SHP77 treated with DMSO at 0.1 percent for 48 hours (cell line): ENCODE measurements around the gene LRP1B.

Experiments used
- DNase-seq: peaks from one replicate; lab custom pipeline; 2025; lab: John Stamatoyannopoulos, UW

LRP1B gene

DNA sequence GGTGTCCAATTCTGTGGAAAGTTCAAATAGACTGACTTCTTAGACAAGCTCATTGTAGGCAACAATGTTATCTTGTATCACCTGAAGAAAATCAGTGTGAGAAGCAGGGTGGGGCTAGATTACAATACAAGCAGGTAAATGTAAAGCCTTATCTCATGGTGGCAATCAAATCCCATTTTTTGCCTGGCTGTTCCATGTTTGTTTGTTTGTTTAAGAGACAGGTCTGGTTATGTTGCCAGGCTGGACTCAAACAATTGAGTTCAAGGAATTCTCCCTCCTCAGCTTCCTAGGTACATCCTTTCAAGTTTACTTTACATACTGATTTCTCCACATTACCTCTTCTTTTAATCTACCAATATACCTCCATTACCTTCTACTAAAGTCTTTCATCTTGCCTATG, 464.6 kb downstream of the LRP1B start:
- DNase-seq = no peak

DNA sequence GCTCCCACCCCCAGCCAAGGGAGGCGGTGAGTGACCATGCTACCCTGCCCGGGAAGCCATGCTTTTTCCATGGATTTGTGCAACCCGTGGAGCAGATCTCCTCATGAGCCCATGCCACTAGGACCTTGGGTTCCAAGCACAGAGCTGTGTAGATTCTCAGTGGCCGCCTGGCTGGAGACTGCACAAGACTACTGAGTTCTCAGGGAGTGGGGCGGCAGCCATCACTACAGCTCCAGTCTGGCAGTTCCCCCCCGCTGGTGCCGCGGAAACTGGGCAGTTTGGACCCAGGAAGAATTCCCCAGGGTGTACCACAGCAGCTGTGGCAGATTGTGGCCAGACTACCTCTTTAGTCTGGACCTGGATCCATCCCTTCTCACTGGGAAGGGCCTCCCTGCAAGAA, 470.6 kb downstream of the LRP1B start:
- no peak for DNase-seq

DNA sequence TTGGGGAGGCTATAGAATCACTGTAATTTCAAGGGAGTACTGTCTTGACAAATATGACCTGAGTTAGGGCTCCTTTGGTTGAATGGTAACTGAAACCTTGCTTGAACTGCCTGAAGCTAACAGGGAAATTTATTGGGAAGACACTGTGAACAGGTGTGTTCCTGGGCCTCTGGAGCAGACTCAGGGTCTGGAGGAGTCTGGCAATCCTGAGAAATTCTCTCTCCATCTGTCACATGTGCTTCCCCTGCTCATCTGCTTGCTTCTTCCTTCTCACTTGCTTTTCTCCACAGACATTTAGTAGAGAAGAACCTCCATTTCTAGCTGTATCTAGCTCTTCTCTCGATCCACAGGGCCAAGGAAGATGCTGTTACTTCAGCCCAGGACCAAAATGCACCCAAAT, 476.5 kb downstream of the LRP1B start:
- DNase-seq = no peak

DNA sequence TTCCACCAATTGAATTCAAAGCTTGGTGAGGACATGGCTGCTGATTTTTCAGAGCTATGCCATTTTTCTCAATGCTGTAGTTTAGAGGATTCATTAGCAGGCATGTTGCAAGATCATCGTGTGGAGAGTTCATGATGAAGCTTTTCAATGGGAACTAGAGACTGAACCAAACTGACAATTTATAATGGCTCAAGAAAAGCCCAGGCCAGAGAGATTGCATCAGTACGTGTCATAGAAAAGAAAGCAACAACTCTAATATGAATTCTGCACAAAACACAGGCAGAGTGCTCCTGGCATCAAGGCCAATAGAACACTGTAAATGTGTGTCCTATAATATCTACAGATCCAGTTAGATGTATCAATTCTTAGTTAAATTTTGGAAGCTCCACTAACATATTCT, 477.6 kb downstream of the LRP1B start:
- no peak for DNase-seq

DNA sequence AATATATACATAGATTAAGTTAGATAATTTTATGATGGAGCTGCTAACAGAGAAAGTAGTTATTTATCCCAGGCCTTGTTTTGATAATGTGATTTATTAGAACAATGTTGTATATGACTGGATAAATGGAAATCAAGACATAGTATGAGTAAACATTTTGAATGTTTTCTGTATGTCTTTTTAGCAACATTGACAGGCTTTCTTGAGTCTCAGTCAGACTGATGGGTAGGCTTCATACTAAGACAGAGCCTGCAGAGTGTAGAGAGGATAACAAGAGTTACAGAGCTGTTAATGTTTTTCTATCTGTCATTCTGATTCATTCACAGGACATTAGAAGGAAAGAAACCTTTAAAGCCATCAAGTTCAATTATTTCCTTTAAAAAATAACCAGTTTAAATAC, 478.5 kb downstream of the LRP1B start:
- no peak for DNase-seq

DNA sequence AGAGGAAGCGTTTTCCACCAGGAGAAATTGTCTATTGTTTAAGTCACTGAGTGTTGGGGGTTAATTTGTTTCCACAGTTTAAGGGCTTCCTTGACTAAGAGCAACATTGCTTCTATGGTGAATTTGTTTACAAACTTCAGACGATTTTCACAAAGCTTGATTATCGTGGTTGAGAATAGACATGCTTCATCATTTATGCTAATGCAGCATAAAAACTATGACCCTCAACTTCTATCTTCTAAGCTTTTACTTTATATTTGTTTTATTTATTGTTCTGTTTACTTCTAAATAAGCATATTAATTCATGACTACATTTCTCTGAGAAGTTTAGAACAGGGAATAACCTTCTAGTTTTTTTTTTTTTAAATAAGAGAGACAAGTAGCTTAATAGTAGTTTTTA, 483.5 kb downstream of the LRP1B start:
- no peak for DNase-seq

DNA sequence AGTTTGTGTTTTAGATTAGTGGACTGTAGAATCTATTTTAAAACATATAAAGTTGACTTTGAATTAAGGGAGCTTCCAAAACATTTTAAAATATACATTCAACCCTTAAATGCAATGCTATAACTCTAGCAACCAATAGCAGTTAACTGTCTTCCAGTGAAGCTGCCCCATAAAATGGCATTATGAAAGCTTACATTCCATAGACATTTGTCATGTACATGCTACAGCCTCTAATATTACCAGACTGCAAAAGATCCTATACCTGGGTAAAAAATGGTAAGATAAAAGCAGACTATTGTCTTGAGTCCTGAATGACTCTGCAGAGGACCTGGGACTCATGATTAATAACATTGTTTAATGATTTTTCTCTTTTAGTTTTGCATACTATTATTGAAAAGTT, 489.4 kb downstream of the LRP1B start:
- DNase-seq = no peak

DNA sequence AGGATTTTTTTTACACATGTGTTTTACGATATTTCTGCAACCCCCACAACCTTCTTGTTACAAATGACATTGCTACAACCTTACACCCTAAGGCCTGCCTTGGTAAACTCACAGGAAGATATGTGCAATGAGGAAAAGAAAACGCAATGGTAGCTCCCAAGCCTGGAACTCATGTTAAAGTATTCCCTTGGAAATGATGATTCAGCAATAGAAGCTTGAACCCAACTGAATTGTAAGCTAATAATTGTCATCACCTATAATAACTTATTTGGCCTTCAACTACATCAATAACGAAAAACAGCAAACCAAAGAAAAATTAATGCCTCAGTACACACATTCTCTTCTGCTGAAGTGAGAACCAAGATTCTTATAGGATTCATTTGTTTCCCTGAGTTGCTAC, 491.0 kb downstream of the LRP1B start:
- DNase-seq = no peak

DNA sequence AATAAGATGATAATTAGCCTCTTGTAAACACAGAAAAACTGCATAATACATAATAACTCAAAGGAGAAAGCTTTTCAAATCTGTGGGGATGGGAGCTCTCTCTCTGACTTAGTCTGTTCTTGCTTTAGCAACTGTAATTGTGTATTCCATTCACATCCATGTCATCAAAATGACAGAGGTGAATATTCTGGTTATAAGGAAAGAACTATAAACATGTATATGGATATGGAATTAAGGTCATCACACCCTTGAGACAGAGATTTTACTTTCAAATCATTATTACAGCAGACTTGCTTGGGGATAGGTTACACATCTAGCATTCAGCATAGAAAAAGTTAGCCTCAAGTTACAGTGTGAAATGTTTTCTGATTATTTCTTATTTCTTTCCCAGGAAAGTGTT, 497.7 kb downstream of the LRP1B start:
- no peak for DNase-seq

DNA sequence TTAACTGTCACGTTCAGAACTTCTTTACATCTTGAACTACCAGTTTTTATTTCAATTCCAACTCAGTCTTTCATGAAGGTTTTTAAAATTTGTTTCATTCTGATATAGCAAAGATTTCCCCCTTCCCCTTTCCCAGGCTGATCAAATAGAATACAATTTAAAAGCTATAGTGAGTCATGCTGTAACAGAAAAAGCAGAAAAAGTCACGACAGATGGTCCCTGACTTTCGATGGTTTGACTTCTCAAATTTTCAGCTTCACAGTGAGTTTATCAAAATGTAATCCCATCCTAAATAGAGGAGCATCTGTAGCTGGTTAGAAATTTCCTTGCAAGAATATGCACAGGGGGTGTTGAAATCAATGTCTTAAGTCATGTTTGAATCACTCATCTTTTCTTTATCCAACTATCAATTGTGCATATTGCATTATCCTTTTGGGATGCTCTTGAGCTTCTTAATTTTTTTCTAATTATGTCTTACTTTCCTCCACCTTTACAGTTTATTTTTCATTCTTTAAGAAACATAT, 500.3 kb downstream of the LRP1B start:
- no peak for DNase-seq

DNA sequence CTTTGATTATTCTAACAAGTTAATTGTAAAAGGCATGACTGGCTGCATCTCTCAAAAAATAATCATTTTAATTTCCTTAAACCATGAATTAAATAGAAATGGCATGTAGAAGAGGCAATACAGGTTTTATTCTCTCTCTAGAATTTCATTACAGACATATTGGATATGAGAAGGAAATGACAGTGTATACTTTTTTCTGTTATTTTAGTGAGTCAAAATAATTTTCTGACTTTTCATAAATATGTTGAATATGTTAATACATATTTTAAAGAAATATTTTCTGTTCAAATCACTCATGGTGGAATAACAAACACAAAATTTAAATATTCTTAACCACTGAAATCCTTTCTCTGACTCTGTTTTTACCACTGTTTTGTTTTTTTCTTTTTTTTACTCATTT, 510.4 kb downstream of the LRP1B start:
- DNase-seq = no peak

DNA sequence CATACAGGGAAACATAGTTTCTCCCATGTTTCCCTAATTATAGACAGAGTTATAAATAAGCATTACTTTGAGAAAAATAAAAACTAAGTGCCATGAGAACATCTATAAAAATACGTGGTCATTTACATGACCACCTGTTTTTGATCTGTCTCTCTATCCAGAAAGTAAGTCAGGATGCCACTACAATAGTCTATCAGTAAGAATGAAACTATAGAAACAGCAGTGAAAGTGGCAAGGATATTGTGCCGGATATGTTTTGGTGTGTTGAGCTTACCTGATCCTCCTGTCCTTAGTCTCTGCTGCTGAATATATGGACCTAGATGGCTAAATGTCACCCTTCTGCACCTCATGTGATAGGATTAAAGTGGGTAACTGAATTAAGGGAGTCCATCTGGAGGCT, 512.4 kb downstream of the LRP1B start:
- no peak for DNase-seq

DNA sequence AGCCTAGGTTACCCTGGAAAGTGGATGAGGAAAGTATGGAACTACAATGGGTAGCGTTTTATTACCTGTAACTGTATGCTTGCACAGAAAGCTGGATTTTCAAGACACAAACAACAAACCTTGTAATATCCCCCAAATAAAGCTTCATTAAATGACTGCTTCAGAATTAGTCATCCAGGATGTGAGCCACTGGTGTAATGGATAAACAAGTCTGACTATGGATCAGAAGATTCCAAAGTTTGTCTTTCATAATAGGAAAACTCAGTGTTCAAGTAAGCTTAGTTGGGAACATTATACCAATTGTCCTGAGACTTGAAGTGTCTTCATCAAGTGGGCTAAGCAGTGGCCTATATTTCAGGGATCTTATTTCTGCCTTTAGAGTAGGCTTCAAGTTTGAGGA, 518.8 kb downstream of the LRP1B start:
- DNase-seq = no peak

DNA sequence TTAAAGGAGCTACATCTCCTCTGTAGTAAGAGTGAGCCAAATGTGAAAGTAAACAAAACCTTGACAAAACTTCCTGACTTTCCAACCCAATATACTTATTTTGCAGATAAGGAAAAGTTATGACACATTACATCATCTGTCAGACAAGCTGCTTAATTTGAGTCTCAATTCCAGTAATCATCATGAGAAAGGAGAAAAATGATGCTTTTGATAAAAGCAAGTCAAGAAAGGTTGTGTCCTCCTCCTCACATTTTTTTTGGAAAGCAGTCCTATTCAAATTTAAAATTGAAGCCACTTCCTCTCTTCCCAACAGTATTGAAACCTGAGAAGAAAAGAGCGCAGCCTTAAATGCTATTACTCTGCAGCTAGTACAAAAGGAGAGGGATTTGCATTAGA, 519.6 kb downstream of the LRP1B start:
- DNase-seq = no peak

DNA sequence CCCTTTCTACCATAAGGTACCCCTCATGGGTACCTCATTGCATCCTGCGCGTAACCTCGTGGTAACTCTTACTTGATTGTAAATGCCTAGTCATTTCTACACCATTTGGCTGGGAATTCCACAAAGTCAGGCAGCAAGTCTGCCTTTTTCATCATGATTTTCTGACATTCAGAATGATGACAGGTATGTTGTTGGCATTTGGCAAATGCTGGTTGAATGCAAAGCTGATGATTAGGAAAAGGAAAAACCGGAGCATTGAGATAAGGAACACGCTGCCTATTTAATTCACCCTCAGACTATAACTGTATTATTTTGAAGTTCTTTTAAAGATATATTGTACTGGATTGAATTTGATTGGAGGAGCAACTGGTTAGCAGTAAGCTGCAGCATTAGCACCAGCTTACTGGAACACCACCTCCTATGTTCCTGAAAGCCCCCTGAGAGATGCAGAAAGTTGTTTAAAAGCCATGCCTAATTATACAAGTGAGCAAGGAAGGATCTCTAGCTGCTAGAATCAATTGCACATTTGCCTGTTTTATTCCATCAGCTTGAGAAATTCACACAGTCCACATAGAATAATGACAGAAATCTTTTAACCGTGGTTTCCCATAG, 520.1 kb downstream of the LRP1B start:
- no peak for DNase-seq

DNA sequence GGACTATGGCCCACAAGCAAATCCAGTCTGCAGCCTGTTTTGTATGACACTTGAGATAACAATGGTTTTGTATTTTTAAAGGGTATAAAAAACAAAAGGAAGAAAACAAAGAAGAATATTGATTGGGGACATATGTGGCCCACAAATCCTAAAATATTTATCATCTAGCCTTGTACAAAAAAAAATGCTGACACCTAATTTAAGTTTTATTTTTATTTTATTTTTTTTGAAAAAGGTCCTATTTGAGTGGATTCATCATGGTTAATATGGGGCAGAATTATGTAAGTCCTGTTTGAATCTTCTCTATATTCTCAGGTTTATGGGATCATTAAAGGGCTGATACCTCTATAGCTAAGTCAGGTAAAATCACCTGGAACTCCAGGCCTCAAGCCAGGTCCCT, 525.7 kb downstream of the LRP1B start:
- DNase-seq = no peak

DNA sequence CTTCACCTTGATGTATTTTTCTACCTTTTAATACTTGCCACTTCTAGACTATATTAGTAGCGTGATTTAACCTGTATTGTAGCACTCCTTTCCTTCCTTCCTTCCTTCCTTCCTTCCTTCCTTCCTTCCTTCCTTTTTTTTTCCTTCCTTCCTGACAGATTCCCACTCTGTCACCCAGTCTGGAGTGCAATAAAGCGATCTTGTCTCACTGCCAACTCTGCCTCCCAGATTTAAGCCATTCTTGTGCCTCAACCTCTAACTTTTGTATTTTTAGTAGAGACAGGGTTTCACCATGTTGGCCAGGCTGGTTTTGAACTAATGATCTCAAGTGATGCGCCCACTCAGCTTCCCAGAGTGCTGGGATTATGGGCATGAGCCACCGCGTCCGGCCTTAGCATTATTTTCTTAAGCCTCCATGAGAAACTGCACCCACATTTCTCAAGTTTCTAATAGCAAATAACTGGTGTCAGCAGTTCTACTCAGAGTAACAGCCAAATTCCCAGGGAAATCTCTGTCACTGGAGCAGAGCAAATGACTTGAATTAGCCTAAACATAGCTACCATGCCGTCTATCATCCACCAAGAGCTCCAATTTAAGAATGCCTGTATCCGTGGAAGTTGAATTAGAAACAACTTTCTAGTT, 529.2 kb downstream of the LRP1B start:
- no peak for DNase-seq

DNA sequence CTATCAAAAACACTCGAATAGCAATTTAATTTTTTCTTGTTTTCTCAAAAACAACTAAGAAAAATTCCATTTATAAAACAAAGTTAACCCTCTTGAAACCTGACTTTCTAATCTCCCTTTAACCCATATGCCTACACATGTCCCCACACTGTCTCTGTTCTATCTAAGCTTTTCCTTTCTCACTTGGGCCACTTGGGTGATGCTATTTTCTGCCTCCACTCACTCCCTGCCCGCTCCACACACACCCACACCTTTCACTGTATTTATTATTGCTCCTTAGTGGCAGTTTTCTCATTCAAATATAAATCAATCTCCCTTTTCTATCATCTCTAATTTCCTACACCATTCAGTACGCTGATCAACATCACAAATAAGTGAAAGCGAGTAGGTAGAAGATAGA, 531.1 kb downstream of the LRP1B start:
- DNase-seq = no peak

DNA sequence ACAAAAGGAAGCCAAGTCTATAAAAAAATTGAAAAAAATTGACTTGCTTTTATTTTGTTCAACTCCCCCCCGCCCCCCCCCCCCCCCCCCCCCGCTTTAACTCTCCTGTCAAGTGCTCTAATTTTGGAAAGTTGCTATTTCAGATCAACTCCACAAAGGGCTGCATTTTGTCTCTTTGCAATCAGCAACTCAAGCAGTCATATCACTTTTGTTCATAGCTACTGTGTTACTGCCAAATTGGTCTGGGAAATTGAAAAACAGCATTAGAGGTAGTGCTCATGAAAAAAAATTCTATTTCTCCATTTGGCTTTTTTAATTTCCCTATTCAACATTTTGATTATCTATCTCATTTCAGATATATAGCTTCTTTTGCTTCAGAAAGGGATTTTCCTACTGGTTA, 531.8 kb downstream of the LRP1B start:
- DNase-seq = no peak

DNA sequence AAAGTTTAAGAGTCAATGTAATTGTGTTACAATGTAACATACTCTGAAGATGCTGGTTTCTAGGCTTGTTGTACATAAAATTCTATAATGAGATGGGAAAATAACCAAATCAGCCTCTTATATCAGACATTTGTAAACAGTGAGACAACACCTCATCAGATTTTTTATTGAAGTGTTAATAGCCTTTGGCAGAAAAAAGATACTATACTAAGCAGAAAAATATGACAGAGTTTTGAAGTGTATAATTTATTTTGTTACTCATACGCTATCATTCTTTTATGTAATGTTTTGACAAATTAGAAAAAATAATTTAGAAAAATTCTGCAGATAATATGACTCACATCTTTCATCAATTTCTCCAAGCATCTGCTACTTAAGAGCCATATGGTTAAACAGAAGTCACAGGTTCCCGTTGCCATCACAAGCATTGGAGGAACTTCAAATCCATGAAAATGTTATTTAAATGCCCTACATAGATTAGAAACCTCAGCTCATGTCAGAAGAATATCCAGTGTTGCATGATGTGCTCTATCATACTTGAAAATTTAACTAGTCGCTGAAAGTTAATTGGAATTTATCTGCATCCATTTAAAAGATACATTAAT, 535.4 kb downstream of the LRP1B start:
- DNase-seq = no peak

DNA sequence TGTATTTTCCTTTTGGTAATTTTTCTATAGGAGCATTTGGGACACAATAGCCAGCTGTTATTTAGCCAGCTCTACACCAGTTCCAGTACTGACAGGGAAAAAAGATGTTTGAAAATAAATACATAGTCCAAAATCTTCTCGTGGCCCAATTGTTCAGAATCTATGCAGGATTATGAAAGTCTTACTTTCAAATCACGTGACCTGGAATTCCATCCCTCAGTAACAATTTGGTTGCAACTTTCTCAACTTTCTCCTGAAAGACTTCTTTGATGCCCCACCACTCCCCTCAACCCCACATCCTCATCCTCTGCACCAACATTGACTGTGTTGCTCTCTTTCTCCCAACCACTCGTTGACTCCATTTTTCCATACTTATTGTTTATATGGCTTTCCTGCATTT, 539.0 kb downstream of the LRP1B start:
- DNase-seq = no peak

DNA sequence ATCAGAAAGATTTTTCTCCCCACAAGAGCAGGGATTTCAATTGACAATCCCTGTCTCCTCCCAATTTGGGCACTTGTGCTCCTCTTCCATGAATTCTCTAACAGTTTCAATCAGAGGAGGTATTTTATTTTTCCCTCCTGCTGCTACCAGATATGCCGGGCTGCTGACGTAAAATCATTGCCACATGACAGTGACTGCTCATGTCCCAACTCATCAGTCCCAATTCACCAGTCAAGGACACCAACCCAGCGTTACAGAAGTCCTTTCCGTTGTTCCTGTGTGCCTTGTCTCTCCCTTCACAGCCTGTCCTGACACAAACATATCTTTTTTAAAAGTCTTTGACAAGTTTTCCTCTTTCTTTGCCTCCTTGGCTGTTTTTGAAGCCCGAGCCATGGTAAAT, 540.2 kb downstream of the LRP1B start:
- DNase-seq = no peak

DNA sequence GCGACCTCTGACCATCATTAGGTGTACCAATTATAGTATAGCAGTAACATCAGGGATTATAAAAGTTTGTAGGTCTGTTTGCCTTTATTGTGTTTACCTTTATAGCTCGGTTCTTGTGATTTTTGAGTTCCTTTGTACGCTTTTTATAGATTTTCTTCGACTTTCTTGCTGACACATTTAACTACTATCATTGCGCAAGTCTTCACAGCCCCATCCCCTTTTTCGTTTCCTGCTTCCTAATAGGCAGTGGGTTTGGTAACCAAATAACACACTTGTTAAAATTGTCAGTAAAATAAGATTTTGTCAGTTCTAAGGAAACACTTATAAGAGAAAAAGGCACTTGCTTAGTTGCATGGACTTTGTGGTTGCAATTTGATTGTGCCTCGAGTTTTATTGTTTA, 541.5 kb downstream of the LRP1B start:
- no peak for DNase-seq

DNA sequence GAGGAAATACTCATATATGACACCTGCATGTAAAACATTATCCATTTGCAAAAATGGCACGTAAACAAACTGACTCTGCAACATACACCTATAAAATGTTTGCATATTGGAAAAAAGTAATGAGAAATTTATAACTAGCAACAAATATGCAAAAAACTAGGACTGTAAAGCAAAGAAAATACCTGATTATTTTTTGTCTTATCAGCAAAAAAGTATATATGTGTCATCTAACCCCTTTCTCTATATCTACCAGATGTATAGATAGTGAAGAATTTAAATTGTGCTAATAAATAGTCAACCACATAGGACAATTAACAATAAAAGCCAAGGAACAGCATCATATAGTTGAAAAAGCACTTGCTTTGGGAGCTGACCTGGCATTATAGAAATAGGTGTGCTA, 543.8 kb downstream of the LRP1B start:
- no peak for DNase-seq
